Chondrocyte (in vitro differentiated cells): ENCODE measurements around the gene ADH5. TPM values are rescaled to one million over a fixed set of nuclear protein-coding genes. Genes with fewer than 3 reads are reported as not detected.
A peak's percentile ranks its signal among the peaks of the same experiment; 100 is the strongest.

Experiments used
- DNase-seq: peaks from one replicate; pipeline ENCODE4 v3.0.0; 2021; ENCODE audit warnings: mixed read lengths, low spot score
- H3K27ac Mint-ChIP-seq: one replicate; pipeline ENCODE4 v1.8.0; 2021; ENCODE audit warnings: mild to moderate bottlenecking, moderate library complexity, mixed read lengths; ENCODE audit not compliant: unreplicated experiment
- H3K27me3 Mint-ChIP-seq: 2 replicates; pipeline ENCODE4 v1.8.0; 2021; ENCODE audit warnings: low read depth, mixed read lengths
- H3K36me3 Mint-ChIP-seq: 2 replicates; pipeline ENCODE4 v1.8.0; 2021; ENCODE audit warnings: low read depth, mixed read lengths
- H3K4me1 Mint-ChIP-seq: 2 replicates; pipeline ENCODE4 v1.8.0; 2021; ENCODE audit warnings: low read depth, mild to moderate bottlenecking, mixed read lengths
- H3K4me3 Mint-ChIP-seq: one replicate; pipeline ENCODE4 v1.8.0; 2021; ENCODE audit warnings: mild to moderate bottlenecking, moderate library complexity, mixed read lengths; ENCODE audit not compliant: unreplicated experiment
- H3K9me3 Mint-ChIP-seq: 2 replicates; pipeline ENCODE4 v1.8.0; 2021; ENCODE audit warnings: low read depth, mixed read lengths
- CTCF ChIP-seq: fragments of 200-600 bp; sonication (generic); IDR thresholded peaks from 2 replicates; pipeline ENCODE4 v1.5.0; 2021; ENCODE audit warnings: antibody characterized with exemption, mild to moderate bottlenecking, moderate library complexity
- total RNA-seq: library from RNA; stranded (reverse); gene quantifications from 3 replicates; pipeline ENCODE4 v1.2.1, GENCODE V29; 2021

The ADH5 gene
- total RNA-seq, 1 donor from 2014 or later: 167 TPM

- Mint-ChIP-seq H3K27ac (peak overlapping the region; percentile 94), H3K36me3 (peaks cover 17% of the 10 kb centered on the region), H3K27me3 (no peaks in the 10 kb centered on the region), H3K4me3 (peak overlapping the region; percentile 48), H3K9me3 (peaks cover 3% of the 10 kb centered on the region), H3K4me1 (peaks cover 36% of the 10 kb centered on the region)
- no peak for TF ChIP-seq CTCF
- no peak for DNase-seq
These were observed 29.0 kb downstream of the ADH5 start for GRCh38 chr4:99059550-99059949.

GRCh38 chr4:99058228-99058627, 30.4 kb downstream of the ADH5 start:
- no peak overlapping the region for H3K4me3 Mint-ChIP-seq
- DNase-seq: no peak
- H3K27ac Mint-ChIP-seq: no peak overlapping the region
- peaks cover 17% of the 10 kb centered on the region for H3K36me3 Mint-ChIP-seq
- TF ChIP-seq CTCF: no peak
- H3K9me3 Mint-ChIP-seq: peaks cover 3% of the 10 kb centered on the region
- H3K4me1 Mint-ChIP-seq: peaks cover 36% of the 10 kb centered on the region
- no peaks in the 10 kb centered on the region for H3K27me3 Mint-ChIP-seq

- H3K9me3 Mint-ChIP-seq: no peaks in the 10 kb centered on the region
- peaks cover 25% of the 10 kb centered on the region for H3K36me3 Mint-ChIP-seq
- H3K4me1 Mint-ChIP-seq: peaks cover 11% of the 10 kb centered on the region
- H3K4me3 Mint-ChIP-seq: no peak overlapping the region
- no peaks in the 10 kb centered on the region for H3K27me3 Mint-ChIP-seq
- no peak for DNase-seq
- no peak for TF ChIP-seq CTCF
- no peak overlapping the region for H3K27ac Mint-ChIP-seq
These were observed 34.1 kb downstream of the ADH5 start for GRCh38 chr4:99054428-99054994.

GRCh38 chr4:99052902-99053301, 35.7 kb downstream of the ADH5 start:
- H3K4me1 Mint-ChIP-seq: peaks cover 8% of the 10 kb centered on the region
- no peaks in the 10 kb centered on the region for H3K27me3 Mint-ChIP-seq
- H3K4me3 Mint-ChIP-seq: no peak overlapping the region
- TF ChIP-seq CTCF: no peak
- no peak for DNase-seq
- H3K36me3 Mint-ChIP-seq: peaks cover 26% of the 10 kb centered on the region
- no peaks in the 10 kb centered on the region for H3K9me3 Mint-ChIP-seq
- no peak overlapping the region for H3K27ac Mint-ChIP-seq

- H3K27ac Mint-ChIP-seq: no peak overlapping the region
- no peaks in the 10 kb centered on the region for H3K4me1 Mint-ChIP-seq
- H3K27me3 Mint-ChIP-seq: no peaks in the 10 kb centered on the region
- DNase-seq: no peak
- no peak overlapping the region for H3K4me3 Mint-ChIP-seq
- H3K9me3 Mint-ChIP-seq: no peaks in the 10 kb centered on the region
- peak; percentile 21 for TF ChIP-seq CTCF
- H3K36me3 Mint-ChIP-seq: peaks cover 30% of the 10 kb centered on the region
These were observed 40.9 kb downstream of the ADH5 start for GRCh38 chr4:99047710-99048109.
